ENCODE measurements around the gene TEK. TPM values are rescaled to one million over a fixed set of nuclear protein-coding genes. Genes with fewer than 3 reads are reported as not detected.

TEK gene
- total and polyA plus RNA-seq, 12 donors = 6.7 to 33.1 (median 15.9) TPM

DNA sequence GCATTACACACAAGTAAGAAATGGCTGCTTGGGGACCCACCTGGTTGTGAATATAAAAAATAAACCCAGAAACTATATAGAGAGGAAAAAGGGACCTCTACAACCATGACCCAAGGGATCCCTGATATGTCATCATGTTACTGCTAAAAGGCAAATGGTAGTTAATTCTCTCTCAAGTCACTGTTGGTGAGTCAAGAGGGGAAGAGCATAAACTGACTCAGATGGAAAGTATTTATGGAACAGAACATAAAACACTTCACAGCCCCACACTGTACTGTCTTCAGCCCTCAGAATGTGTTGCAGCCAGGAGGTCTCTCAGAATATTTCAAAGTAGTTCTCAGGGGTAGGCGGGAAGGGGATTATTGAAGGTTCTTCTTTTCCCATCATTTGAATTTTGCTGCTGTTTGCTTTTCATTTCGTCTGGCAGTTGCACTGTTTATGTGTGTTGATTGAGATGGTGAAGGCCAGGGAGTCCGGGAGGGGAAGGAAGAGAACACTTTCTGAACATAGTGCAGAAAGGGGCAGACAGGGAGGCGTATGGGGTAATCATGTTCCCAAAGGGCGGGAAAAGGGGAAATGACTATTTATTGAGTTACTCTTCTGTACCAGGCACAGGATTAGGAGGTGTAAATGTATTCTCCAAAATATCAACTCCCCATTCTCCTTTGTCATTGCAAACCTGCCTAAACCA is 85.5 kb downstream of the TEK start:
- no peak overlapping the region for H3K4me3 ChIP-seq
- intact Hi-C loops (cut with DNase I) = loop anchor here in 5 of 10 donors (5.0 to 10.0 kb wide), 5 partner anchors 42 to 160 kb away; no protein-coding TSS in a partner anchor
- 71 to 76% methylated on average over 5 of the region's 5 CpGs for WGBS, 2 donors
- TF ChIP-seq, protein P1, sequence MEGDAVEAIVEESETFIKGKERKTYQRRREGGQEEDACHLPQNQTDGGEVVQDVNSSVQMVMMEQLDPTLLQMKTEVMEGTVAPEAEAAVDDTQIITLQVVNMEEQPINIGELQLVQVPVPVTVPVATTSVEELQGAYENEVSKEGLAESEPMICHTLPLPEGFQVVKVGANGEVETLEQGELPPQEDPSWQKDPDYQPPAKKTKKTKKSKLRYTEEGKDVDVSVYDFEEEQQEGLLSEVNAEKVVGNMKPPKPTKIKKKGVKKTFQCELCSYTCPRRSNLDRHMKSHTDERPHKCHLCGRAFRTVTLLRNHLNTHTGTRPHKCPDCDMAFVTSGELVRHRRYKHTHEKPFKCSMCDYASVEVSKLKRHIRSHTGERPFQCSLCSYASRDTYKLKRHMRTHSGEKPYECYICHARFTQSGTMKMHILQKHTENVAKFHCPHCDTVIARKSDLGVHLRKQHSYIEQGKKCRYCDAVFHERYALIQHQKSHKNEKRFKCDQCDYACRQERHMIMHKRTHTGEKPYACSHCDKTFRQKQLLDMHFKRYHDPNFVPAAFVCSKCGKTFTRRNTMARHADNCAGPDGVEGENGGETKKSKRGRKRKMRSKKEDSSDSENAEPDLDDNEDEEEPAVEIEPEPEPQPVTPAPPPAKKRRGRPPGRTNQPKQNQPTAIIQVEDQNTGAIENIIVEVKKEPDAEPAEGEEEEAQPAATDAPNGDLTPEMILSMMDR (IDR thresholded peaks at IDR 0.05) = no peak
- ATAC-seq (peak in 1 of 8 donors; percentile 42), DNase-seq (no peak)
- peaks cover 0 to 56% (median 28%) of the 10 kb centered on the region in 9 donors for H3K4me1 ChIP-seq
- peaks cover 0 to 34% (median 0%) of the 10 kb centered on the region in 9 donors for H3K36me3 ChIP-seq
- no peaks in the 10 kb centered on the region for H3K9me3 ChIP-seq
- H3K27me3 ChIP-seq = no peaks in the 10 kb centered on the region
- peak overlapping the region in 4 of 10 donors; percentile 23 to 66 (median 56) for H3K27ac ChIP-seq

- 73 to 89% methylated on average over 3 of the region's 3 CpGs for WGBS, 2 donors
- intact Hi-C loops (cut with DNase I) = loop anchor here in 4 of 10 donors (5.0 to 10.0 kb wide), 3 partner anchors 43 to 160 kb away; no protein-coding TSS in a partner anchor
- no peaks in the 10 kb centered on the region for H3K27me3 ChIP-seq
- TF ChIP-seq, protein P1 (IDR thresholded peaks at IDR 0.05) = no peak
- H3K4me3 ChIP-seq = no peak overlapping the region
- DNase-seq (no peak), ATAC-seq (no peak)
- no peaks in the 10 kb centered on the region for H3K9me3 ChIP-seq
- peak overlapping the region in 4 of 10 donors; percentile 23 to 66 (median 56) for H3K27ac ChIP-seq
- H3K4me1 ChIP-seq = peaks cover 0 to 56% (median 28%) of the 10 kb centered on the region in 9 donors
- H3K36me3 ChIP-seq = peaks cover 0 to 34% (median 0%) of the 10 kb centered on the region in 9 donors
These were observed 86.2 kb downstream of the TEK start for GRCh38 chr9:27195191-27195590.

- intact Hi-C loops (cut with DNase I) = loop anchor here in 4 of 10 donors (5.0 to 10.0 kb wide), 3 partner anchors 44 to 162 kb away; no protein-coding TSS in a partner anchor
- no peak overlapping the region for H3K27ac ChIP-seq
These were observed 87.4 kb downstream of the TEK start for GRCh38 chr9:27196383-27196782.

GRCh38 chr9:27198190-27198589 is 89.2 kb downstream of the TEK start:
- Histone ChIP-seq H3K9me3 (no peaks in the 10 kb centered on the region), H3K4me3 (no peak overlapping the region), H3K27me3 (no peaks in the 10 kb centered on the region), H3K4me1 (peaks cover 0 to 33% (median 14%) of the 10 kb centered on the region in 9 donors), H3K27ac (no peak overlapping the region), H3K36me3 (peaks cover 0 to 51% (median 4%) of the 10 kb centered on the region in 9 donors)
- TF ChIP-seq, protein P1 (IDR thresholded peaks at IDR 0.05) = peak in 5 of 9 donors; percentile 6 to 49 (median 28)
- ATAC-seq = peak in 4 of 8 donors; percentile 46 to 55 (median 52)
- intact Hi-C loops (cut with DNase I) = loop anchor here in 4 of 10 donors (5.0 to 10.0 kb wide), 3 partner anchors 46 to 163 kb away; no protein-coding TSS in a partner anchor
- no peak for DNase-seq

More at GRCh38 chr9:27196383-27196782, 87.4 kb downstream of the TEK start:
- TF ChIP-seq, protein P1 (IDR thresholded peaks at IDR 0.05) = no peak
- no peak for ATAC-seq
- 92% methylated on average over 3 of the region's 3 CpGs for WGBS, 2 donors
- Histone ChIP-seq H3K9me3 (no peaks in the 10 kb centered on the region), H3K36me3 (peaks cover 0 to 38% (median 0%) of the 10 kb centered on the region in 9 donors), H3K4me3 (no peak overlapping the region), H3K4me1 (peaks cover 0 to 49% (median 24%) of the 10 kb centered on the region in 9 donors), H3K27me3 (no peaks in the 10 kb centered on the region)
- no peak for DNase-seq

Data from heart right ventricle (tissue), 16 donors.